AG09319 (cell line): ENCODE measurements around the gene C1QTNF8.

ENCODE experiments used
- DNase-seq: peaks from one replicate; pipeline ENCODE4 v3.0.0-alpha.2; 2010; ENCODE audit warnings: low read depth; ENCODE audit errors: extremely low read depth
- CTCF ChIP-seq: IDR thresholded peaks from 2 replicates; pipeline ENCODE4 v1.5.1; 2011; ENCODE audit warnings: low read depth, mild to moderate bottlenecking, inconsistent platforms, low read length, moderate library complexity

C1QTNF8 gene

GRCh38 chr16:1049976-1050247, 46.1 kb downstream of the C1QTNF8 start:
- DNase-seq: no peak
- no peak for TF ChIP-seq CTCF

GRCh38 chr16:1049113-1049975, 46.7 kb downstream of the C1QTNF8 start:
- DNase-seq: no peak
- TF ChIP-seq CTCF: no peak

- DNase-seq: no peak
Measured at GRCh38 chr16:1048442-1049112, 47.5 kb downstream of the C1QTNF8 start.

GRCh38 chr16:1047801-1048200, 48.2 kb downstream of the C1QTNF8 start:
- TF ChIP-seq CTCF: no peak
- DNase-seq: no peak

More at GRCh38 chr16:1048442-1049112, 47.5 kb downstream of the C1QTNF8 start:
- TF ChIP-seq CTCF: no peak

GRCh38 chr16:1047123-1047522, 48.9 kb downstream of the C1QTNF8 start:
- no peak for TF ChIP-seq CTCF
- no peak for DNase-seq

- no peak for TF ChIP-seq CTCF
- no peak for DNase-seq
Measured at GRCh38 chr16:1045993-1046911, 49.8 kb downstream of the C1QTNF8 start.
